ENCODE measurements around the gene TMEM201.

The TMEM201 gene

GRCh38 chr1:9604836-9605235, 16.1 kb downstream of the TMEM201 start:
- Histone ChIP-seq H3K36me3 (ENCODE audit: control insufficient read depth, low read depth, low read length) (peaks cover 43% of the 10 kb centered on the region), H3K4me3 (ENCODE audit: low read length) (no peak overlapping the region), H3K4me1 (ENCODE audit: control insufficient read depth, low read depth, low read length) (no peaks in the 10 kb centered on the region), H3K9ac (ENCODE audit: low read length) (no peak overlapping the region), H3K27me3 (ENCODE audit: control insufficient read depth, insufficient read depth, low read length) (no peaks in the 10 kb centered on the region), H3K9me3 (ENCODE audit: control insufficient read depth, low read depth, low read length) (no peaks in the 10 kb centered on the region), H3K27ac (ENCODE audit: low read length) (no peak overlapping the region)

GRCh38 chr1:9605946-9606455, 17.3 kb downstream of the TMEM201 start:
- H3K4me3 ChIP-seq (ENCODE audit: low read length), result no peak overlapping the region
- no peak overlapping the region for H3K27ac ChIP-seq (ENCODE audit: low read length)
- H3K27me3 ChIP-seq (ENCODE audit: control insufficient read depth, insufficient read depth, low read length), result no peaks in the 10 kb centered on the region
- H3K9me3 ChIP-seq (ENCODE audit: control insufficient read depth, low read depth, low read length), result no peaks in the 10 kb centered on the region
- no peak overlapping the region for H3K9ac ChIP-seq (ENCODE audit: low read length)
- H3K36me3 ChIP-seq (ENCODE audit: control insufficient read depth, low read depth, low read length), result peaks cover 35% of the 10 kb centered on the region
- H3K4me1 ChIP-seq (ENCODE audit: control insufficient read depth, low read depth, low read length), result no peaks in the 10 kb centered on the region

- no peaks in the 10 kb centered on the region for H3K27me3 ChIP-seq (ENCODE audit: control insufficient read depth, insufficient read depth, low read length)
- peaks cover 31% of the 10 kb centered on the region for H3K36me3 ChIP-seq (ENCODE audit: control insufficient read depth, low read depth, low read length)
- H3K4me1 ChIP-seq (ENCODE audit: control insufficient read depth, low read depth, low read length), result no peaks in the 10 kb centered on the region
- H3K4me3 ChIP-seq (ENCODE audit: low read length), result no peak overlapping the region
- no peaks in the 10 kb centered on the region for H3K9me3 ChIP-seq (ENCODE audit: control insufficient read depth, low read depth, low read length)
- no peak overlapping the region for H3K27ac ChIP-seq (ENCODE audit: low read length)
- H3K9ac ChIP-seq (ENCODE audit: low read length), result no peak overlapping the region
These were observed 17.7 kb downstream of the TMEM201 start for GRCh38 chr1:9606458-9606857.

- Histone ChIP-seq H3K4me3 (ENCODE audit: low read length) (no peak overlapping the region), H3K9me3 (ENCODE audit: control insufficient read depth, low read depth, low read length) (no peaks in the 10 kb centered on the region), H3K4me1 (ENCODE audit: control insufficient read depth, low read depth, low read length) (no peaks in the 10 kb centered on the region), H3K27me3 (ENCODE audit: control insufficient read depth, insufficient read depth, low read length) (no peaks in the 10 kb centered on the region), H3K36me3 (ENCODE audit: control insufficient read depth, low read depth, low read length) (peaks cover 30% of the 10 kb centered on the region), H3K27ac (ENCODE audit: low read length) (no peak overlapping the region), H3K9ac (ENCODE audit: low read length) (no peak overlapping the region)
These were observed 18.2 kb downstream of the TMEM201 start for GRCh38 chr1:9606948-9607347.

GRCh38 chr1:9607352-9607751, 18.6 kb downstream of the TMEM201 start:
- H3K4me3 ChIP-seq (ENCODE audit: low read length), result no peak overlapping the region
- H3K9me3 ChIP-seq (ENCODE audit: control insufficient read depth, low read depth, low read length), result no peaks in the 10 kb centered on the region
- H3K9ac ChIP-seq (ENCODE audit: low read length), result no peak overlapping the region
- no peaks in the 10 kb centered on the region for H3K4me1 ChIP-seq (ENCODE audit: control insufficient read depth, low read depth, low read length)
- no peak overlapping the region for H3K27ac ChIP-seq (ENCODE audit: low read length)
- no peaks in the 10 kb centered on the region for H3K27me3 ChIP-seq (ENCODE audit: control insufficient read depth, insufficient read depth, low read length)
- H3K36me3 ChIP-seq (ENCODE audit: control insufficient read depth, low read depth, low read length), result peaks cover 28% of the 10 kb centered on the region

GRCh38 chr1:9609998-9610397, 21.3 kb downstream of the TMEM201 start:
- peaks cover 17% of the 10 kb centered on the region for H3K36me3 ChIP-seq (ENCODE audit: control insufficient read depth, low read depth, low read length)
- H3K9ac ChIP-seq (ENCODE audit: low read length), result no peak overlapping the region
- no peaks in the 10 kb centered on the region for H3K4me1 ChIP-seq (ENCODE audit: control insufficient read depth, low read depth, low read length)
- no peaks in the 10 kb centered on the region for H3K27me3 ChIP-seq (ENCODE audit: control insufficient read depth, insufficient read depth, low read length)
- no peak overlapping the region for H3K4me3 ChIP-seq (ENCODE audit: low read length)
- H3K9me3 ChIP-seq (ENCODE audit: control insufficient read depth, low read depth, low read length), result no peaks in the 10 kb centered on the region
- no peak overlapping the region for H3K27ac ChIP-seq (ENCODE audit: low read length)

- Histone ChIP-seq H3K36me3 (ENCODE audit: control insufficient read depth, low read depth, low read length) (peaks cover 17% of the 10 kb centered on the region), H3K4me3 (ENCODE audit: low read length) (no peak overlapping the region), H3K27ac (ENCODE audit: low read length) (no peak overlapping the region), H3K4me1 (ENCODE audit: control insufficient read depth, low read depth, low read length) (no peaks in the 10 kb centered on the region), H3K27me3 (ENCODE audit: control insufficient read depth, insufficient read depth, low read length) (no peaks in the 10 kb centered on the region), H3K9ac (ENCODE audit: low read length) (no peak overlapping the region), H3K9me3 (ENCODE audit: control insufficient read depth, low read depth, low read length) (no peaks in the 10 kb centered on the region)
These were observed 21.8 kb downstream of the TMEM201 start for GRCh38 chr1:9610548-9610947.

- H3K4me1 ChIP-seq (ENCODE audit: control insufficient read depth, low read depth, low read length), result no peaks in the 10 kb centered on the region
- peaks cover 17% of the 10 kb centered on the region for H3K36me3 ChIP-seq (ENCODE audit: control insufficient read depth, low read depth, low read length)
- H3K9me3 ChIP-seq (ENCODE audit: control insufficient read depth, low read depth, low read length), result no peaks in the 10 kb centered on the region
- no peak overlapping the region for H3K9ac ChIP-seq (ENCODE audit: low read length)
- no peak overlapping the region for H3K27ac ChIP-seq (ENCODE audit: low read length)
- H3K27me3 ChIP-seq (ENCODE audit: control insufficient read depth, insufficient read depth, low read length), result no peaks in the 10 kb centered on the region
- H3K4me3 ChIP-seq (ENCODE audit: low read length), result no peak overlapping the region
These were observed 23.0 kb downstream of the TMEM201 start for GRCh38 chr1:9611716-9612115.

GRCh38 chr1:9612162-9612845, 23.6 kb downstream of the TMEM201 start:
- Histone ChIP-seq H3K27ac (ENCODE audit: low read length) (no peak overlapping the region), H3K4me3 (ENCODE audit: low read length) (no peak overlapping the region), H3K27me3 (ENCODE audit: control insufficient read depth, insufficient read depth, low read length) (no peaks in the 10 kb centered on the region), H3K4me1 (ENCODE audit: control insufficient read depth, low read depth, low read length) (no peaks in the 10 kb centered on the region), H3K36me3 (ENCODE audit: control insufficient read depth, low read depth, low read length) (peaks cover 17% of the 10 kb centered on the region), H3K9ac (ENCODE audit: low read length) (no peak overlapping the region), H3K9me3 (ENCODE audit: control insufficient read depth, low read depth, low read length) (no peaks in the 10 kb centered on the region)

- H3K27ac ChIP-seq (ENCODE audit: low read length), result no peak overlapping the region
- no peaks in the 10 kb centered on the region for H3K9me3 ChIP-seq (ENCODE audit: control insufficient read depth, low read depth, low read length)
- no peak overlapping the region for H3K9ac ChIP-seq (ENCODE audit: low read length)
- no peak overlapping the region for H3K4me3 ChIP-seq (ENCODE audit: low read length)
- H3K4me1 ChIP-seq (ENCODE audit: control insufficient read depth, low read depth, low read length), result no peaks in the 10 kb centered on the region
- no peaks in the 10 kb centered on the region for H3K27me3 ChIP-seq (ENCODE audit: control insufficient read depth, insufficient read depth, low read length)
- peaks cover 15% of the 10 kb centered on the region for H3K36me3 ChIP-seq (ENCODE audit: control insufficient read depth, low read depth, low read length)
These were observed 24.3 kb downstream of the TMEM201 start for GRCh38 chr1:9612871-9613624.

GRCh38 chr1:9613625-9614299, 25.1 kb downstream of the TMEM201 start:
- Histone ChIP-seq H3K9ac (ENCODE audit: low read length) (no peak overlapping the region), H3K27ac (ENCODE audit: low read length) (no peak overlapping the region), H3K4me1 (ENCODE audit: control insufficient read depth, low read depth, low read length) (no peaks in the 10 kb centered on the region), H3K4me3 (ENCODE audit: low read length) (no peak overlapping the region), H3K9me3 (ENCODE audit: control insufficient read depth, low read depth, low read length) (no peaks in the 10 kb centered on the region), H3K36me3 (ENCODE audit: control insufficient read depth, low read depth, low read length) (peaks cover 15% of the 10 kb centered on the region), H3K27me3 (ENCODE audit: control insufficient read depth, insufficient read depth, low read length) (no peaks in the 10 kb centered on the region)
